Left lung (tissue), 10 donors: ENCODE measurements around the gene TIRAP. TPM values are rescaled to one million over a fixed set of nuclear protein-coding genes. Genes with fewer than 3 reads are reported as not detected.

Source experiments
- ATAC-seq: fragments of 200-7000 bp; cut with Tn5 transposase; one replicate; pipeline ENCODE4 v1.9.1; 2020; ENCODE audit warnings: moderate library complexity
- DNase-seq, 4 donors: peaks; one replicate each; pipeline ENCODE4 v3.0.0-alpha.2; 2013 to 2020
- H3K27ac ChIP-seq, 2 donors: fragments of 200-600 bp; sonication (generic) in 1 of 2; one replicate each; pipeline versions ENCODE4 v1.5.0 to v1.8.0; 2020 to 2021
- H3K27me3 ChIP-seq, 2 donors: fragments of 200-600 bp; sonication (generic) in 1 of 2; one replicate each; pipeline versions ENCODE4 v1.5.0 to v1.8.0; 2020 to 2021
- H3K36me3 ChIP-seq, 2 donors: fragments of 200-600 bp; sonication (generic) in 1 of 2; one replicate each; pipeline versions ENCODE4 v1.5.0 to v1.8.0; 2020 to 2021
- H3K4me1 ChIP-seq, 2 donors: fragments of 200-600 bp; one replicate each; pipeline ENCODE4 v1.8.0; 2021
- H3K4me3 ChIP-seq, 2 donors: fragments of 200-600 bp; sonication (generic) in 1 of 2; one replicate each; pipeline versions ENCODE4 v1.5.0 to v1.8.0; 2020 to 2021; ENCODE audit warnings: mild to moderate bottlenecking in 1 of 2
- H3K9me3 ChIP-seq, 2 donors: fragments of 200-600 bp; sonication (generic) in 1 of 2; one replicate each; pipeline versions ENCODE4 v1.5.0 to v1.8.0; 2020 to 2021
- CTCF ChIP-seq, 2 donors: fragments of 200-600 bp; sonication (generic) in 1 of 2; IDR thresholded peaks; one replicate each; pipeline versions ENCODE4 v1.5.0 to v1.8.0; 2021; ENCODE audit warnings: antibody characterized with exemption in 2 of 2
- intact Hi-C, 2 donors: fragments of 100-400 bp; cut with DNase I; formaldehyde crosslinking; loops; one replicate each; pipeline versions ENCODE4 v1.11.2 to v1.14.2; 2022
- polyA plus RNA-seq, 6 donors: library from polyadenylated mRNA; unstranded; fragments of 120-200 nt; gene quantifications; one replicate each; pipeline ENCODE4 v1.2.1, GENCODE V29; 2013; ENCODE audit not compliant: insufficient read length in 6 of 6
- total RNA-seq, 2 donors: library from RNA; stranded (reverse); fragmentation: NEBNext Ultra II Directional; extraction: Animal tissue kit (Norgen Biotek cat#: 25700); gene quantifications; one replicate each; pipeline ENCODE4 v1.2.1, GENCODE V29; 2021
- donor health status: DM: no; HTN: yes; CAD: no.
- donor health status: DM: no; HTN: no; CAD: no.

TIRAP gene
- total and polyA plus RNA-seq, 8 donors = 8.5 to 21.0 (median 19.2) TPM

GRCh38 chr11:126277322-126277721 lies 5.6 kb upstream of the TIRAP start:
- ATAC-seq (no peak), DNase-seq (no peak)

GRCh38 chr11:126277780-126278179 lies 5.1 kb upstream of the TIRAP start:
- DNase-seq (no peak), ATAC-seq (no peak)
- intact Hi-C loops = no loop called here
- Histone ChIP-seq H3K27ac (no peak overlapping the region), H3K36me3 (peaks cover 3 to 47% of the 10 kb centered on the region in 2 donors), H3K4me3 (no peak overlapping the region), H3K4me1 (peaks cover 10 to 27% of the 10 kb centered on the region in 2 donors), H3K27me3 (no peaks in the 10 kb centered on the region), H3K9me3 (no peaks in the 10 kb centered on the region)
- TF ChIP-seq CTCF (IDR thresholded peaks at IDR 0.05) = no peak

More at GRCh38 chr11:126277322-126277721, 5.6 kb upstream of the TIRAP start:
- Histone ChIP-seq H3K9me3 (no peaks in the 10 kb centered on the region), H3K4me3 (no peak overlapping the region), H3K27ac (no peak overlapping the region), H3K27me3 (no peaks in the 10 kb centered on the region), H3K4me1 (peaks cover 8 to 22% of the 10 kb centered on the region in 2 donors), H3K36me3 (peaks cover 3 to 49% of the 10 kb centered on the region in 2 donors)
- no peak for TF ChIP-seq CTCF (IDR thresholded peaks at IDR 0.05)
- intact Hi-C loops = no loop called here

GRCh38 chr11:126279191-126279590 lies 3.7 kb upstream of the TIRAP start:
- peaks cover 13 to 35% of the 10 kb centered on the region in 2 donors for H3K4me1 ChIP-seq
- H3K4me3 ChIP-seq = no peak overlapping the region
- H3K36me3 ChIP-seq = peaks cover 0 to 33% of the 10 kb centered on the region in 2 donors
- no peak for DNase-seq
- TF ChIP-seq CTCF (IDR thresholded peaks at IDR 0.05) = no peak
- intact Hi-C loops = no loop called here
- ATAC-seq = no peak
- H3K27me3 ChIP-seq = no peaks in the 10 kb centered on the region
- no peaks in the 10 kb centered on the region for H3K9me3 ChIP-seq
- H3K27ac ChIP-seq = peak overlapping the region in 1 of 2 donors; percentile 98

GRCh38 chr11:126280595-126280994 lies 2.3 kb upstream of the TIRAP start:
- DNase-seq = peak in 1 of 4 donors; percentile 58
- no peak for TF ChIP-seq CTCF (IDR thresholded peaks at IDR 0.05)
- Histone ChIP-seq H3K36me3 (peaks cover 0 to 19% of the 10 kb centered on the region in 2 donors), H3K27ac (peak overlapping the region; percentile 36 to 98), H3K4me1 (peaks cover 19 to 47% of the 10 kb centered on the region in 2 donors), H3K9me3 (no peaks in the 10 kb centered on the region), H3K27me3 (no peaks in the 10 kb centered on the region), H3K4me3 (no peak overlapping the region)
- intact Hi-C loops = no loop called here
- no peak for ATAC-seq

GRCh38 chr11:126281245-126281644 lies 1.6 kb upstream of the TIRAP start:
- ATAC-seq = peak; percentile 67
- no peak overlapping the region for H3K4me3 ChIP-seq
- H3K36me3 ChIP-seq = peaks cover 0 to 15% of the 10 kb centered on the region in 2 donors
- H3K27me3 ChIP-seq = no peaks in the 10 kb centered on the region
- intact Hi-C loops = no loop called here
- DNase-seq = peak in 2 of 4 donors; percentile 44 to 74
- H3K27ac ChIP-seq = peak overlapping the region in 1 of 2 donors; percentile 98
- no peaks in the 10 kb centered on the region for H3K9me3 ChIP-seq
- TF ChIP-seq CTCF (IDR thresholded peaks at IDR 0.05) = no peak
- H3K4me1 ChIP-seq = peaks cover 19 to 47% of the 10 kb centered on the region in 2 donors
